Activated CD8-positive, alpha-beta memory T cell treated with anti-CD3 and anti-CD28 coated beads, Interleukin-2, amount 10 ng/mL, durations not matched to agents 7 days and 5 days (primary cell): ENCODE results near the gene NPEPL1. TPM values are rescaled to one million over a fixed set of nuclear protein-coding genes. Genes with fewer than 3 reads are reported as not detected.
A peak's percentile ranks its signal among the peaks of the same experiment; 100 is the strongest.
"Not testable (repeated sequence)": the region's sequence is repeated elsewhere in the genome, so short reads cannot be mapped to it uniquely, and the experiment has no call there.

Experiments
- ATAC-seq: fragments of 150-1000 bp; cut with Tn5 transposase; one replicate; pipeline ENCODE4 v1.10.0; 2021; ENCODE audit warnings: moderate library complexity
- CTCF ChIA-PET: fragments of 350-600 bp; sonication (Branson Sonifier 250); formaldehyde crosslinking; loops from one replicate; lab custom pipeline; 2021; ENCODE audit warnings: antibody characterized with exemption; lab: Charles Lee
- DNase-seq: peaks from one replicate; pipeline ENCODE4 v3.0.0-alpha.2; 2020
- H3K27ac Mint-ChIP-seq: one replicate; pipeline ENCODE4 v1.8.0; 2021; ENCODE audit warnings: mild to moderate bottlenecking, mixed read lengths
- H3K27me3 Mint-ChIP-seq: one replicate; pipeline ENCODE4 v1.8.0; 2021; ENCODE audit warnings: mixed read lengths
- H3K36me3 Mint-ChIP-seq: one replicate; pipeline ENCODE4 v1.8.0; 2021; ENCODE audit warnings: mild to moderate bottlenecking, mixed read lengths
- H3K4me1 Mint-ChIP-seq: one replicate; pipeline ENCODE4 v1.8.0; 2021; ENCODE audit warnings: mixed read lengths
- H3K4me3 Mint-ChIP-seq: one replicate; pipeline ENCODE4 v1.8.0; 2021; ENCODE audit warnings: mild to moderate bottlenecking, moderate library complexity, mixed read lengths
- H3K9me3 Mint-ChIP-seq: one replicate; pipeline ENCODE4 v1.8.0; 2022; ENCODE audit warnings: low read depth, mixed read lengths
- total RNA-seq, 2 experiments: library from RNA; stranded (reverse); gene quantifications; one replicate each; pipeline ENCODE4 v1.2.3, GENCODE V29; 2021

NPEPL1 gene
- total RNA-seq, 2 experiments from 2014 or later: 19.3 to 30.4 TPM

DNA sequence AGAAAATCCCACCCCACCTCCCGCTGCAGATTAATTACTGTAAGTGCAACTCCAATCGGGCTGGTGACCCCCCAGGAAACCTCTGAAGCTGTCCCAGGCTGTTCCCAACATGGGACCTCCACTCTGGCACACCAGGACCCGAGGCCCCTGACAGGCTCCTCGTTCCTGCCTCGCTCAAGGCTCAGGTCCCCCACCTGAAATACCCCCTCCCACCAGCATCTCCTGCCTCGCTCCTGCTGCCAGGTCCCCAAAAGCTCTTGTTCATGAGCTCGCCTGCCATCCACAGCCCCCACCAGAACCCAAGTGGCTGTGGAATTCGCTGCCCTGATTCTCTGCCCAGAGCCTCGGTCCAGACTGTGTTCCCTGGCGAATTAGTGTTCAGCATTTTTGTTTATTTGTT lies 26.1 kb downstream of the NPEPL1 start:
- Mint-ChIP-seq H3K36me3 (no peaks in the 10 kb centered on the region), H3K4me1 (no peaks in the 10 kb centered on the region), H3K27ac (no peak overlapping the region), H3K9me3 (no peaks in the 10 kb centered on the region), H3K27me3 (peaks cover 29% of the 10 kb centered on the region), H3K4me3 (no peak overlapping the region)
- ATAC-seq (no peak), DNase-seq (peak; percentile 26)
- CTCF ChIA-PET: no interaction called here

DNA sequence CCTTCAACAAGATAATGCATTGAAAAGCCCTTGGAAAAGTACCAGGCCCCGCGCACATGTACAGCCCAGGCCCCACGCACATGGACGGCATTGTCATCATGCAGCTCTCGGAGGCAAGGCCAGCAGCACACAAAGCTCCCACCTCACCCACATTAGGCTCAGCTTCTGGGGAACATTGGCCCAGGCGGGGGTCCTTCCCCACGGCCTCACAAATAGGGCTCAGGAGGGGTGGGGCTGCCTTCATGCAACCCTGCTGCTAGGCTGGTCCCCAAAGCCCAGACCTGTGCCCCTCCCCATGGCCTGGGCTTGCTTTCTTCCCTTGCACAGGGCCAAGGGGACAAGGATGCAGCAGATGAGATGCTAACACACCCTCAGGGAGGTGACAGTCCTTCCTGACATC lies 26.7 kb downstream of the NPEPL1 start:
- H3K9me3 Mint-ChIP-seq: no peaks in the 10 kb centered on the region
- DNase-seq: peak; percentile 30
- ATAC-seq: no peak
- H3K36me3 Mint-ChIP-seq: no peaks in the 10 kb centered on the region
- no peak overlapping the region for H3K27ac Mint-ChIP-seq
- H3K4me3 Mint-ChIP-seq: no peak overlapping the region
- H3K4me1 Mint-ChIP-seq: no peaks in the 10 kb centered on the region
- peaks cover 34% of the 10 kb centered on the region for H3K27me3 Mint-ChIP-seq
- CTCF ChIA-PET: no interaction called here

DNA sequence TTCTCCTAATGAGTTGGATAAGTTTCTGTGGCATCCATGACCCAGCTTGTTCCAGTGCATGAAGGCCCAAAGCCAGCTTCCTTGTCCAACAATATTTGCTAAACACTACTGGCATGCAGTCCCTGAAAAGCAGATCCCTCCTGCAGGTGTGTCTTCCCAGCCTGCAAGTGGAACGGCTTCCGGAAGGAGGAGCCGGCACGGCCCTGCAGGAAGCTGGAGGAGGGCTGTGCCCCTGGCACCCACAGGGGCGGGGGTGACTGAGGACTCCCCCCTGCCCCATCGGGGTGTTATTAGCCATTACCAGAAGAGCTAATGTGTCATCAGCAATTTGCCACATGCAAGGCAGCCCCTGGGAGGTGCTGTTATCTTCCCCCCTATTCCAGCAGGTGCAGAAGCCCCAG lies 27.4 kb downstream of the NPEPL1 start:
- Mint-ChIP-seq H3K27ac (no peak overlapping the region), H3K9me3 (no peaks in the 10 kb centered on the region), H3K4me1 (no peaks in the 10 kb centered on the region), H3K36me3 (no peaks in the 10 kb centered on the region), H3K27me3 (peaks cover 41% of the 10 kb centered on the region), H3K4me3 (no peak overlapping the region)
- no peak for DNase-seq
- CTCF ChIA-PET: no interaction called here
- no peak for ATAC-seq

DNA sequence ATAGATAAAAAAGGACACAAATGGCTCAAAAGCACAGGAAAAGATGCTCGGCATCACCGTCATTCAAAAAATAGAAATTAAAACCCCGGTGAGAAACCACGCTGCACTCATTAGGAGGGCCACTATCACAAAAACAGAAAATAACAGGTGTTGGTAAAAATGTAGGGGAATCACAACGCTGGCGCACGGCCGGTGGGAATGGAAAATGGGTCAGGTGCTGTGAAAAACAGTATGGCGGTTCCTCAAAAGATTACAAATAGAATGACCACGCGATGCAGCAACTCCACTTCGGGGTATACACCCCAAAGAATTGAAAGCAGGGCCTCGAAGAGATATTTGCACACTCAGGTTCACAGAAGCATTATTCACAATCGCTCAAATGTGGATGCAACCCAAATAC lies 28.3 kb downstream of the NPEPL1 start:
- CTCF ChIA-PET: no interaction called here
- no peaks in the 10 kb centered on the region for H3K4me1 Mint-ChIP-seq
- DNase-seq (no peak), ATAC-seq (no peak)
- no peak overlapping the region for H3K4me3 Mint-ChIP-seq
- H3K27ac Mint-ChIP-seq: no peak overlapping the region
- no peaks in the 10 kb centered on the region for H3K9me3 Mint-ChIP-seq
- H3K36me3 Mint-ChIP-seq: no peaks in the 10 kb centered on the region
- H3K27me3 Mint-ChIP-seq: peaks cover 41% of the 10 kb centered on the region

DNA sequence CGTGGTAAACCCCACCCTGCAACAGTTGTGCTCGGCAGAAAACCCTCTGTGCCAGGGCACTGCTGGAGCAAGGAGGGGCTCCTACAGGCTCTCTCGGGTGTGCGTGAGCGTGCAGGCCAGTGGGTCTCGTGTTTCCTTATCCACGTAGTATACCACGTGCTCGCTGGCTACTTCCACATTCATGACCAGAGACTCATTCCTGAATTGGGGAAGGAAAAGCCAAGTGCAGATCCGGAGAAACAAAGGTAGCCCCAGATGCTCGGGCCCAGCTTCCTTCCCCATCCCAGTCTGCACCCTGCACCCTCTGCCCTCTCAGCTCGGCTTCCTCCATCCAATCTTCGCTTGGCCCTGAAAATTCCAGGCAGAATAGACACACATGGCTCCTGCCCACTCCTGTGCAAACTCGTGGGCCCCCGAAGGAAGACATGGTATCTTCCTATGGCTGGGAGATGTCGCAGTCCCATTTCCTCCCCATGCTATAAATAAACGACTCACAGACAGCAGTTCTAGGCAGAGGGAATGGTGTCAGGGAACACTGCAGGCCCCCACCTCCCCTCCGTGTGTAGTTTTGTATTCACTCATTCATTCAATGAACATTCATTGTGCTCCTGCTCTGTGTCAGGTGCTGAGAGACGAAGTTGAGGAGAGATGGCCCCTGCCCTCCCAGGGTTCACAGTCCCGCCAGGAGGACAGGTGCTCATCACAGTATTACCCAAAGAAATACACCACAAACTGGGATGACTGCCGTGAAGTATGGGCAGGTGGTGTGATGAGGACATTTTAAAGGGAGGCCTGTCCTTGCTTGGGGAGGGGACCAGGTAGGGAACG lies 29.6 kb downstream of the NPEPL1 start:
- DNase-seq (peak; percentile 27), ATAC-seq (no peak)
- Mint-ChIP-seq H3K27ac (no peak overlapping the region), H3K36me3 (no peaks in the 10 kb centered on the region), H3K4me1 (no peaks in the 10 kb centered on the region), H3K9me3 (no peaks in the 10 kb centered on the region), H3K4me3 (no peak overlapping the region), H3K27me3 (peaks cover 49% of the 10 kb centered on the region)
- CTCF ChIA-PET: no interaction called here

DNA sequence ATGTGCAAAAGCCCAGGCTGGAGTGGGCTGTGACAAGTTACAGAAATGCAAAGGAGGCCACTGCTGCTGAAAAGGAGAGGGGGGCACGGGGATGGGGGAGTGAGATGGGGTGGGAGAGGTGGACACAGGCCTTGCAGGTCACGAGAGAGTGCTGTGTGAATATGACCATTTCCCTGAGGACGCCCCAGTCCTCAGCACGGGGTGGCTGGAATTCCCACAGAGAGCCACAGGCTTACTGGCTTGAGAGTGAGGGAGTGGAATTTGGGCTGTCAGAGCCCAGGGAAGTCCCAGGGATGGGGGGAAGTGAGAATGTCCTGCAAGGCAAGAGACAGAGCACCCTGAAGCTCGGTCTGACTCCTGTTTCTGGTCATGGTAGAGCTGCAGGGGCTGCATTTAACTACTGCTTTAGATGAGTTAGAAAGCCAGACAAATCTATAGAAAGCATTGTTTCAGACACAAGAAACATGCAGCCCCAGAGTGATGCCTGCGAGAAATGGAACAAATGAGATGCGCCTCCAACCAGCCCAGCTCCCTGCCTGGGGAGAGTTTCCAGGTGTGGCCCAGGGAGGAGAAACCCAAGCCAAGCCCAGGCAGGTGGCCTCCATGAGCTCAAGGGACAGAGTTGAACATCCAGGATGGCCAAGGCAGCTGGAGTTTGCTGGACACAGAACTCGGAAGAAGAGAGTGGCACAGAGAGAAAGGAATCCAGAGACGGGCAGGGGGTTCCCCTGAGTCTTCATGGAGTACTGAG lies 30.5 kb downstream of the NPEPL1 start:
- Mint-ChIP-seq H3K4me3 (no peak overlapping the region), H3K9me3 (peaks cover 1% of the 10 kb centered on the region), H3K27ac (no peak overlapping the region), H3K36me3 (no peaks in the 10 kb centered on the region), H3K27me3 (peaks cover 55% of the 10 kb centered on the region), H3K4me1 (no peaks in the 10 kb centered on the region)
- ATAC-seq (no peak), DNase-seq (peak; percentile 25)
- CTCF ChIA-PET: no interaction called here

DNA sequence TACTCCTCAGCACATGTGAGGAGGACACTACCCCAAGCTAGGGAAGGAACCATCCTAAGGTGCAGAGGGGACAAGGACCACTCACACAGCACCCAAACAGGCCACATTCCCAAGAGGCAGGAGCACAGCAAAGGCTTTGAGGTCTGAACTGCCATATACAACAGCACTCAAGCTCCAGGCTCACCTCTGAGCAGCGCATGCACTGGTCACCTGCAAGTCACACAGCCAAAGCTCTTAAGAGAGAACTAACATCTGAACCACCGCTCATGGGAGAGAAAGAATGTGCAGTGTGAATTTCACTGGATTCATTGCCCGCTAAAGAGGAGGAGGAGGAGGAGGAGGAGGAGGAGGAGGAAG lies 31.0 kb downstream of the NPEPL1 start:
- no peak for ATAC-seq
- Mint-ChIP-seq H3K36me3 (no peaks in the 10 kb centered on the region), H3K4me3 (no peak overlapping the region), H3K27ac (no peak overlapping the region), H3K4me1 (no peaks in the 10 kb centered on the region), H3K9me3 (peaks cover 1% of the 10 kb centered on the region), H3K27me3 (peaks cover 58% of the 10 kb centered on the region)
- CTCF ChIA-PET: no interaction called here
- DNase-seq: peak; percentile 25

DNA sequence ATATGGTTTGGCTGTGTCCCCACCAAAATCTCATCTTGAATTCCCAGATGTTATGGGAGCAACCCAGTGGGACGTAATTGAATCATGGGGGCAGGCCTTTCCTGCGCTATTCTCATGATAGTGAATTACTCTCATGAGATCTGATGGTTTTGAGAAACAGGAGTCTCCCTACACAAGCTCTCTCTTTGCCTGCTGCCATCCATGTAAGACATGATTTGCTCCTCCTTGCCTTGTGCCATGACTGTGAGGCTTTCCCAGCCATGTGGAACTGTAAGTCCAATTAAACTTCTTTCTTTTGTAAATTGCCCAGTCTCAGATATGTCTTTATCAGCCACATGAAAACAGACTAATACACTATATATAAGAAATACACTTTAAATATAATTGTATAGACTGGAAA lies 33.6 kb downstream of the NPEPL1 start:
- H3K4me3 Mint-ChIP-seq, DNase-seq, H3K9me3 Mint-ChIP-seq, CTCF ChIA-PET, ATAC-seq, H3K4me1 Mint-ChIP-seq, H3K27ac Mint-ChIP-seq, H3K36me3 Mint-ChIP-seq: not testable (repeated sequence)
- H3K27me3 Mint-ChIP-seq: peaks cover 66% of the 10 kb centered on the region

DNA sequence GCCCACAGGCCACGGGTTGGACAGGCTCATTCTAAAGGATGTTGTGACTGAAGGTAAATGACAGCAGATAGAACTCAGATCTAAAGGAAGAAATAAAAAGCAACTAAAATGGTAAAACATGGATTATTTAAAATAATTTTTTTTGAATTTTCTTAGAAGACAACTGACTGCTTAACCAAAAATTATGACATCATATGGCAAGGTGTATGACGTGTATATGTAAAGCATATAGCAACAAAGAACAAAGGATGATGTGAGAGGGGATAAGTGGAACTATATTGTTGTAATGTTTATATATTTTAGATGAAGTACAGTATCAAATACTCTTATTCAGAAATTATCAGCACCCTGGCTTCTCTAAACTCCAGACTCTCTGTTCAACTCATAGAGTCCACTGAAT lies 38.6 kb downstream of the NPEPL1 start:
- peaks cover 55% of the 10 kb centered on the region for H3K27me3 Mint-ChIP-seq
- no peaks in the 10 kb centered on the region for H3K4me1 Mint-ChIP-seq
- H3K4me3 Mint-ChIP-seq: no peak overlapping the region
- ATAC-seq (no peak), DNase-seq (no peak)
- CTCF ChIA-PET: no interaction called here
- no peak overlapping the region for H3K27ac Mint-ChIP-seq
- H3K9me3 Mint-ChIP-seq: peaks cover 1% of the 10 kb centered on the region
- H3K36me3 Mint-ChIP-seq: no peaks in the 10 kb centered on the region

DNA sequence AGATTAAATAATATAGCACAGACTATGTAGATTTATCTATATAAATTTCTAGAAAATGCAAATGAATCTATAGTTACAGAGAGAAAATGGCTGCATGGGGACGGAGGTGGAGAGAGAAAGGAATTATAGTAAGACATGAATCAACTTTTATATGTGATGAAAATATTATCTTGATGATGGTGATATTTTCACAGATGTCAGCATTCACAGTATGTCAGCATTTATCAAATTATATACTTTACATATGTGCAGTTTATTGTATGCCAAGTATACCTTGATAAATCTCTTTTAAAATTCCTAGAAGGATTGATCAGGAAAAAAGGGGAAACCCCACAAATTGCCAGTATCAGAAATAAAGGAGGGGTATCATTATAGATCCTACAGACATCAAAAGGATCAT lies 44.6 kb downstream of the NPEPL1 start:
- ATAC-seq: no peak
- no peaks in the 10 kb centered on the region for H3K9me3 Mint-ChIP-seq
- no peaks in the 10 kb centered on the region for H3K4me1 Mint-ChIP-seq
- no peak for DNase-seq
- no peak overlapping the region for H3K4me3 Mint-ChIP-seq
- H3K27me3 Mint-ChIP-seq: peaks cover 61% of the 10 kb centered on the region
- no peak overlapping the region for H3K27ac Mint-ChIP-seq
- CTCF ChIA-PET: no interaction called here
- no peaks in the 10 kb centered on the region for H3K36me3 Mint-ChIP-seq

DNA sequence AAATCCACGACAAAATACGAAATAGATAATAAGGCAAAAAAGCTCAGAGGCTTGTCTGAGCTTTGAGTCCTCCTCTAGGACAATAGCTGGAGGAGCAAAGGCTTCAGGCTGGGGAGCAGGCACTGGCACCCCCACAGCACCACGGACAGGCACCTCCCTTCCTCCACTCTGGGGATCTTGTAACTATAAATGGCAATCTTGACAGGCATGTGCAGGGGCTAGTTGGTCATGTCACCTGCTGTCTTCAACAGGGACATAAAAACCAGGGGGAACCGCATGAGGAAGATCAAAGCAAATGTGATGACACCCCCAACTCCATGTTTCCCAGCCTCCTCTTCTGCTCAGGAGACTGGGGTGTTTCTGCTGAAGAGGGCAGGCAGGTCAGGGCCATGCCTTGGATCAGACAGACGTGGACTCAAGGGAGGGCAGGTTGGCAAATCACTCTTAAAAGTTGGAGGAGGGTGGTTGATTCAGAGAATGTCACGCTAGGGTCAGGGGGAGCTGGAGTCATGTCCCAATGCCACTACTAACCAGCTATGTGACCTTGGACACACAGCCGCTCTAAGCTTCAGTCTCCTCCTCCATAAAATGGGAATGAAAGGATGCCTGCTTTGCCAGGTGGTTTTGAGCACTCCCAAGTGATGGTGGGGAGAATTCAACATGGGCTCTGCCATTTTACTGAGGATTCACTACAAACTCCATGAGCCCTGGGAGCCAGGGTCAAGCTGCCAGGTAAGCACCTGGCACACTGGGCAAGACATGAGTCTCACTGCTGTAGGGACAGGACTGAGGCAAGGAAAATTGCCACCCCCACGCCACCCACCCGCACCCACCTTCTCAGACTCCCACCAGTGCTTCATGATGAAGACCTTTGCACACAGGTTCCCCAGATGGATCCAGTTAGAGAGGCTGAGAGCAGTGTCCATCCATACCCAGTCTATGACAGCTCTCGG lies 48.0 kb downstream of the NPEPL1 start:
- no peak for ATAC-seq
- no peak overlapping the region for H3K27ac Mint-ChIP-seq
- no peaks in the 10 kb centered on the region for H3K4me1 Mint-ChIP-seq
- H3K9me3 Mint-ChIP-seq: no peaks in the 10 kb centered on the region
- DNase-seq: peak; percentile 22
- peaks cover 46% of the 10 kb centered on the region for H3K27me3 Mint-ChIP-seq
- H3K36me3 Mint-ChIP-seq: no peaks in the 10 kb centered on the region
- H3K4me3 Mint-ChIP-seq: no peak overlapping the region
- CTCF ChIA-PET: no interaction called here

DNA sequence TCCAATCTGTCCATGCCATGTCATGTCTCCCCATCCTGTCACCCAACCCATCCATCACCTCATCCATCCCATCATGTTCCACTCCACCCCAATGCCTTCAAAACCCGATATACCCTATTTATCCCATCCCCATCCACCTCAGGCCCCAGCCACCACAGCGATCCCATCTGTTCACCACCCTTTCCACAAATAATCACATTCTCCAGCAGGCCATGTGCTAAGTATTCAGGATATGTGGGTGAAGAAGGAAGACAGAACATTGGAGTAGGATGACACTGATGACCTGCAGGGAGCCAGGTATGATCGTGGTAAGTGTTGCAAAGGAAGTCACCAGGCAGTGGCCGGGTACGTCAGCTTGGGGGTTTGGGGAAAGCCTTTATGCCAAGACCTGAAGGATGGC lies 48.8 kb downstream of the NPEPL1 start:
- Mint-ChIP-seq H3K27ac (no peak overlapping the region), H3K36me3 (no peaks in the 10 kb centered on the region), H3K4me3 (no peak overlapping the region), H3K9me3 (no peaks in the 10 kb centered on the region), H3K4me1 (no peaks in the 10 kb centered on the region), H3K27me3 (peaks cover 46% of the 10 kb centered on the region)
- DNase-seq (peak; percentile 34), ATAC-seq (no peak)
- CTCF ChIA-PET: no interaction called here
